Measurements from ENCODE around the gene KRTAP10-9. TPM values are rescaled to one million over a fixed set of nuclear protein-coding genes. Genes with fewer than 3 reads are reported as not detected.

KRTAP10-9 gene
- total RNA-seq, 1 donor from 2014 or later, result not detected

GRCh38 chr21:44614961-44615391 is 11.9 kb upstream of the KRTAP10-9 start:
- no peak for TF ChIP-seq CTCF (IDR thresholded peaks at IDR 0.05)
- peaks cover 18% of the 10 kb centered on the region for H3K9me3 Mint-ChIP-seq (ENCODE audit: low read depth)
- no peak overlapping the region for H3K4me3 Mint-ChIP-seq (ENCODE audit: unreplicated experiment)
- H3K27me3 Mint-ChIP-seq (ENCODE audit: low read depth), result peaks cover 50% of the 10 kb centered on the region
- peaks cover 4% of the 10 kb centered on the region for H3K36me3 Mint-ChIP-seq (ENCODE audit: low read depth)
- no peak overlapping the region for H3K27ac Mint-ChIP-seq (ENCODE audit: unreplicated experiment)
- DNase-seq (ENCODE audit: low spot score), result no peak
- no peaks in the 10 kb centered on the region for H3K4me1 Mint-ChIP-seq (ENCODE audit: low read depth)

- peaks cover 20% of the 10 kb centered on the region for H3K9me3 Mint-ChIP-seq (ENCODE audit: low read depth)
- peaks cover 52% of the 10 kb centered on the region for H3K27me3 Mint-ChIP-seq (ENCODE audit: low read depth)
- DNase-seq (ENCODE audit: low spot score), result no peak
- no peak overlapping the region for H3K4me3 Mint-ChIP-seq (ENCODE audit: unreplicated experiment)
- no peaks in the 10 kb centered on the region for H3K4me1 Mint-ChIP-seq (ENCODE audit: low read depth)
- no peak for TF ChIP-seq CTCF (IDR thresholded peaks at IDR 0.05)
- peaks cover 4% of the 10 kb centered on the region for H3K36me3 Mint-ChIP-seq (ENCODE audit: low read depth)
- H3K27ac Mint-ChIP-seq (ENCODE audit: unreplicated experiment), result no peak overlapping the region
Observed at GRCh38 chr21:44615466-44615865, 11.4 kb upstream of the KRTAP10-9 start.

GRCh38 chr21:44615911-44616590 is 10.8 kb upstream of the KRTAP10-9 start:
- Mint-ChIP-seq H3K4me1 (ENCODE audit: low read depth) (no peaks in the 10 kb centered on the region), H3K27ac (ENCODE audit: unreplicated experiment) (no peak overlapping the region), H3K36me3 (ENCODE audit: low read depth) (peaks cover 7% of the 10 kb centered on the region), H3K27me3 (ENCODE audit: low read depth) (peaks cover 56% of the 10 kb centered on the region), H3K4me3 (ENCODE audit: unreplicated experiment) (no peak overlapping the region), H3K9me3 (ENCODE audit: low read depth) (peaks cover 22% of the 10 kb centered on the region)
- TF ChIP-seq CTCF (IDR thresholded peaks at IDR 0.05), result no peak
- DNase-seq (ENCODE audit: low spot score), result peak; percentile 87

- TF ChIP-seq CTCF (IDR thresholded peaks at IDR 0.05), result no peak
- H3K27me3 Mint-ChIP-seq (ENCODE audit: low read depth), result peaks cover 56% of the 10 kb centered on the region
- DNase-seq (ENCODE audit: low spot score), result no peak
- H3K9me3 Mint-ChIP-seq (ENCODE audit: low read depth), result peaks cover 17% of the 10 kb centered on the region
- H3K36me3 Mint-ChIP-seq (ENCODE audit: low read depth), result peaks cover 7% of the 10 kb centered on the region
- H3K4me1 Mint-ChIP-seq (ENCODE audit: low read depth), result no peaks in the 10 kb centered on the region
- no peak overlapping the region for H3K27ac Mint-ChIP-seq (ENCODE audit: unreplicated experiment)
- no peak overlapping the region for H3K4me3 Mint-ChIP-seq (ENCODE audit: unreplicated experiment)
Observed at GRCh38 chr21:44616591-44616926, 10.3 kb upstream of the KRTAP10-9 start.

GRCh38 chr21:44617071-44617501 is 9.8 kb upstream of the KRTAP10-9 start:
- H3K36me3 Mint-ChIP-seq (ENCODE audit: low read depth), result peaks cover 7% of the 10 kb centered on the region

More at GRCh38 chr21:44617071-44617501, 9.8 kb upstream of the KRTAP10-9 start:
- Mint-ChIP-seq H3K27me3 (ENCODE audit: low read depth) (peaks cover 56% of the 10 kb centered on the region), H3K4me3 (ENCODE audit: unreplicated experiment) (no peak overlapping the region), H3K4me1 (ENCODE audit: low read depth) (no peaks in the 10 kb centered on the region), H3K27ac (ENCODE audit: unreplicated experiment) (no peak overlapping the region), H3K9me3 (ENCODE audit: low read depth) (peaks cover 17% of the 10 kb centered on the region)
- peak; percentile 75 for DNase-seq (ENCODE audit: low spot score)
- no peak for TF ChIP-seq CTCF (IDR thresholded peaks at IDR 0.05)
